PC-3 (cell line): ENCODE measurements around the gene TRIM65.

Source experiments
- EZH2 ChIP-seq: fragments of 300-600 bp; sonication (generic); IDR thresholded peaks from one replicate; pipeline ENCODE4 v1.6.1; 2017; ENCODE audit warnings: antibody characterized with exemption, mild to moderate bottlenecking, low read length; ENCODE audit not compliant: unreplicated experiment
- EZH2phosphoT487 ChIP-seq: fragments of 300-600 bp; sonication (generic); IDR thresholded peaks from 2 replicates; pipeline ENCODE4 v1.6.1; 2018; ENCODE audit warnings: mild to moderate bottlenecking, antibody characterized with exemption, low read length, borderline replicate concordance
- TF ChIP-seq, protein P1 (sequence below): fragments of 300-600 bp; sonication (generic); conservative IDR thresholded peaks from 2 replicates; pipeline ENCODE4 v1.5.1; 2017; ENCODE audit warnings: antibody characterized with exemption, low read depth, mild to moderate bottlenecking, low read length

DNA sequence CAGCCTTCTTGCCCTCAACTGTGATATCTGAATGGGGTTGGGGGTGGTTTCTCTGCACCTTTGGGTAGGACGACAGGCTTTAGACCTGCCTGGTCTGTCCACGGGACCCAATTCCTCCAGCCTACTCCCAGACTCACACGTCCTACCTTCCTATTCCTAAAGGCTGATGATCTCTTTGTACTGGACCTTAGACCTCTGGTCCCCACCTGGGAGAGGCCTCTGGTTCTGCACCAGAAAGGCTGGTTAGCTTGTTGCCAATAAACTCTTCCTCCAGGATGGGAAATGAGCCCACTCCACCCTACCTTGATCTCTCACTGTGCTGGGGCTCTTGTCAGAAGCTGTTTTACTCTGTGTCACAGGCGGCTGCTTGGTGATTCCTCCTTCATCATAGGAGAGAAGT, 29.7 kb upstream of the TRIM65 start:
- TF ChIP-seq, protein P1, sequence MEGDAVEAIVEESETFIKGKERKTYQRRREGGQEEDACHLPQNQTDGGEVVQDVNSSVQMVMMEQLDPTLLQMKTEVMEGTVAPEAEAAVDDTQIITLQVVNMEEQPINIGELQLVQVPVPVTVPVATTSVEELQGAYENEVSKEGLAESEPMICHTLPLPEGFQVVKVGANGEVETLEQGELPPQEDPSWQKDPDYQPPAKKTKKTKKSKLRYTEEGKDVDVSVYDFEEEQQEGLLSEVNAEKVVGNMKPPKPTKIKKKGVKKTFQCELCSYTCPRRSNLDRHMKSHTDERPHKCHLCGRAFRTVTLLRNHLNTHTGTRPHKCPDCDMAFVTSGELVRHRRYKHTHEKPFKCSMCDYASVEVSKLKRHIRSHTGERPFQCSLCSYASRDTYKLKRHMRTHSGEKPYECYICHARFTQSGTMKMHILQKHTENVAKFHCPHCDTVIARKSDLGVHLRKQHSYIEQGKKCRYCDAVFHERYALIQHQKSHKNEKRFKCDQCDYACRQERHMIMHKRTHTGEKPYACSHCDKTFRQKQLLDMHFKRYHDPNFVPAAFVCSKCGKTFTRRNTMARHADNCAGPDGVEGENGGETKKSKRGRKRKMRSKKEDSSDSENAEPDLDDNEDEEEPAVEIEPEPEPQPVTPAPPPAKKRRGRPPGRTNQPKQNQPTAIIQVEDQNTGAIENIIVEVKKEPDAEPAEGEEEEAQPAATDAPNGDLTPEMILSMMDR, result no peak
- no peak for TF ChIP-seq EZH2
- TF ChIP-seq EZH2phosphoT487, result no peak
